H7 (cell line): ENCODE measurements around the gene GPR146. TPM values are rescaled to one million over a fixed set of nuclear protein-coding genes. Genes with fewer than 3 reads are reported as not detected.

Source experiments
- DNase-seq: peaks from one replicate; pipeline ENCODE4 v3.0.0; 2012
- H3K27me3 ChIP-seq: 2 replicates; pipeline ENCODE4 v1.6.0; 2011; ENCODE audit warnings: mild to moderate bottlenecking, low read length; ENCODE audit not compliant: control insufficient read depth, insufficient read depth
- H3K36me3 ChIP-seq: replicated peaks from 2 replicates; pipeline ENCODE4 v1.5.1; 2011; ENCODE audit warnings: low read length; ENCODE audit not compliant: control insufficient read depth, insufficient read depth
- H3K4me3 ChIP-seq: 2 replicates; pipeline ENCODE4 v1.5.1; 2011; ENCODE audit warnings: low read depth, mild to moderate bottlenecking, control low read depth, low read length, moderate library complexity; ENCODE audit not compliant: insufficient read depth
- total RNA-seq: library from RNA; depleted of rRNA; stranded (reverse); fragments of >200 nt; shearing (Covaris generic); gene quantifications from 2 replicates; pipeline ENCODE4 v1.2.3, GENCODE V29; 2014

GPR146 gene
- total RNA-seq, 1 experiment from 2014 or later: 0.87 TPM

DNA sequence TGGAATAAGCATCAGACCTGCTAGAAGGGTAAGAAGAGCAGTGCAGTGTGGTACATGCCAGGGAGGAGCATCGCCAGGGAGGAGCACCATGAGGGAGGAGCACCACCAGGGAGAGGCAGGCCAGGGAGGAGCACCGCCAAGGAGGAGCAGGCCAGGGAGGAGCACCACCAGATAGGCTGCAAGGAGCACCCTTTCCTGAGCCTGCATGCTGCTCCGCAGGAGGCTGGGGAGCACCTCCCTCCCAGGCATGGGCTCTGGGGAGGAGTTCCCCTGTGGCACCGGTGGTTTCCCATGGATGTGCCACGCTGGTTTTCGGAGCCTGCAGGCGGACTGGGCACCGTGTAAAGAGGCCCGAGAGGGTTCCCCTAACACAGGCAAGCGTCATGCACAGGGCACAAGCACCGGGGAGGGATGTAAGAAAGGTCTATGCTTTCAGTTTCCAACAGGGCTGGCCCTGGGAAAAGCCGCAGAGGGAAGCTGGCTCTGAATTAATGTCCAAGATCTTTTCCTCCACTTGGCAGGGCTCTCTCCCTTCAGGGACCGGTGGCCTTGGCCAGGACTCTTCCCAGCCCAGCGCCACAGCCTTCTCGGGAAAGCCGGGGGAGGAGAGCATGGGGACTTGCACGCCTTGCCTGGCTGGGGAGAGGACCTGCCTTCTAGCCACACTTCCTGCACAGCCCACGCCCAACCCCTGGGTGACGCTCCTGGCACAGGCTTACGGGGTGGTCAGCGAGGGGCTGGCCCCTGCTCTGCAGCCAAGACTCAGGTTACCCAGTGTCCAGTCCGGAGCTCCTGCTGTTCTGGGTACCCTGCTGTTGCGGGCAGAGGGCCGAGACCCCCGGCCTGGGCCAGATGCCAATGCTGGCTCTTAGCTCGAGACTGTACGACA is 32.1 kb downstream of the GPR146 start:
- H3K4me3 ChIP-seq: no peak overlapping the region
- no peaks in the 10 kb centered on the region for H3K27me3 ChIP-seq
- no peaks in the 10 kb centered on the region; the same call in 1 of the 2 replicates for H3K36me3 ChIP-seq
- no peak for DNase-seq

DNA sequence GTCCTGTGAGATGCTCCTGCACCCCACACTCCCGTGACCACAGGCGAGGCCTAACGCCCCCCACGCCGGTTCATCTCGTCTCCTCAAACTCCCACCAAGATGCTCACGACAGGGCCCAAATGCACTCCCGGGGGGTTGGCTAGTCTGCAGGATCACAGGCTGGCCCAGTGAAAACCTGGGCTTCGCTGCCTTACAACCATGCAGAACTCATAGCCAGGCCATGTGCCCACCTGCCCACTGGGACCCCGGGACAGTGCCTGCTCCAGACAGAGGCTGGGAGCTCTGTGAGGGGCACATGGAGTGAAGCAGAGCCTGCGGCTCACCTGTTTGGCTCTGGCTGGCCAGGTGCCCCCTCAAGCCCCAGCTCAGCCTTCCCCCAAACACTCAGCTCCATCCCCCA is 34.2 kb downstream of the GPR146 start:
- Histone ChIP-seq H3K36me3 (no peaks in the 10 kb centered on the region; the same call in 1 of the 2 replicates), H3K4me3 (no peak overlapping the region), H3K27me3 (no peaks in the 10 kb centered on the region)
- no peak for DNase-seq

DNA sequence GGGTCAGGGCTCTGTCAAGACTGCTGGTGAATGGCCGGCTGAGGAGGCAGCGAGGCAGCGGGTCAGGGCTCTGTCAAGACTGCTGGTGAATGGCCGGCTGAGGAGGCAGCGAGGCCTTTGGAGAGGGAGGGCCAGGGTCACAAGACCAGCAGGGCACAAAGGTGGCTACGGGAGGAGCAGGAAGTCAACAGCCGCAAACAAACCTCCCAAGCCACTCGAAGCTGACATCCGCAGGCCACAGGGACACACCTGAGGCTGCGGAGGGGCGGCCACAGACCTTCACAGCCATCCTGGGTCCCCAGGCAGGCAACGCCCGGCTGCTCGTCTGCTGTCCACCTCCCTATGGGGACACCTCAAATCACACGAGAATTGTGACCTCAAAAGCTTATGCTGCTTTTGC is 34.6 kb downstream of the GPR146 start:
- no peaks in the 10 kb centered on the region; the same call in 1 of the 2 replicates for H3K36me3 ChIP-seq
- no peak overlapping the region for H3K4me3 ChIP-seq
- DNase-seq: no peak
- no peaks in the 10 kb centered on the region for H3K27me3 ChIP-seq

DNA sequence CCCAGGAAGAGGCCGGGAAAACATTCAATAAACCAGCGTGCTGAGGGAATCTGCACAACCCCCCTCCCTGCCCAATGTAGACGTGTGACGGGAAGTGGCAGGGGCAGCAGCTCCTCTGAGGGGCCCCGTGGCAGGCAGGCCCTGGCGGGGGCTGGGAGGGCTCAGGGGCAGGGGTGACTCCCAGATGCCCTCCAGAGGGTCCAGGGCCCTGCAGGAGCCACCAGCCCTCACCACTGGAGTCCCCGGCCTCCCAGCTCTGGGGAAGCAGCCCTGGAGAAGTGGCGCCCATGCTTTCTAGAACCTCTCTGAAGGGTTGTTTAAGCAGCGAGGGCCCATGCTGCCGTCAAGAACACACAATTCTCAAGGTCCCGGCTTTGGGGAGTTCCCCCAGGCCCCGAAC is 35.2 kb downstream of the GPR146 start:
- H3K27me3 ChIP-seq: no peaks in the 10 kb centered on the region
- no peaks in the 10 kb centered on the region; the same call in 1 of the 2 replicates for H3K36me3 ChIP-seq
- no peak for DNase-seq
- no peak overlapping the region for H3K4me3 ChIP-seq

DNA sequence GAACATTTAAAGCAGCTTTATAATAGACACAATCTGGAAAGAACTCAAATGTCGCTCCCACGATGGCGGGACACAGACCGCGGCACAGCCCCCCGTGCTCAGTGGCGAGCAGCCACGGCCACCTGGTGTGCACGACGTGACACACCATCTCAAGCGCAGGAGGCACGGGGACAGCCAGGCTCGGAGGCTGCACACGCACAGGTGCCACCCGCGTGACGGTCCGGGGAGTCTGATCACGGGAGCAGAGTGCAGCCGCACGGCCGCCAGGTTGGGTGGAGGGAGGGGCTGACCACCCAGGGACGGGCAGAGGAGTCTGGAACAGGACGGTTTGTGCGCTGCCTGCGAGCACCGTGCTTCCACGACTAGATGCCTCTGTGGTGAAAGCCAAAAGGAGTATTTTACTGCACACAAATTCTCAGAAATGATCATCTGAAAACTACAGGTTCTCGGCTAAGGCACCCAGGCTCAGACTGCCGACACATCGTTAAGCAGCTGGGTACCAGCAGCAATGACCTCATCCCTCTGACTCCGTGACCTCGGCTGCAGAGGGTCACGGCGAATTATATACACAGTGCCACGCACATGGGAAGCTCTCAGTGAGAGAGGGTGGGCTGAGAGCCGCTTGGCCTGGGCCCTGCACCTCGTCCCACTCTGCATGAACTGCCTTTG is 36.0 kb downstream of the GPR146 start:
- H3K27me3 ChIP-seq: no peaks in the 10 kb centered on the region
- DNase-seq: no peak

DNA sequence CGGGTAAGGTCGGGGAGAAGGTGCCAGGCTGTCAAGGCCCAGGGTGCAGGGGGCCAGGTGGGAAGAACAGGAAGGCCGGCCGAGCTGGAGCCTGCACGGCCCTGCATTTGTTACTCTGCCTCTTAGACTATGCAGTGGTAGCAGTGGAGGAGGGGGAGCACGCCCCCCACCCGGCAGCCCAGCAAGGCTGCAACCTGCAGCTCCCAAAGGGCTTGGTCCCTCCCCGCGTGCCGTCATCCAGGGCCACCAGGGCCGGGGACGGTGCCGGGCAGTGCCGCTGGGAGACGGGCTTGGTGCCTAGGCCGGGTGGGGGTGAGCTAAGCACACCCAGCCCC is 36.5 kb downstream of the GPR146 start:
- Histone ChIP-seq H3K4me3 (no peak overlapping the region), H3K36me3 (no peaks in the 10 kb centered on the region; the same call in 1 of the 2 replicates), H3K27me3 (no peaks in the 10 kb centered on the region)
- DNase-seq: no peak

More for the DNA sequence above, 36.0 kb downstream of the GPR146 start:
- Histone ChIP-seq H3K36me3 (no peaks in the 10 kb centered on the region; the same call in 1 of the 2 replicates), H3K4me3 (no peak overlapping the region)

DNA sequence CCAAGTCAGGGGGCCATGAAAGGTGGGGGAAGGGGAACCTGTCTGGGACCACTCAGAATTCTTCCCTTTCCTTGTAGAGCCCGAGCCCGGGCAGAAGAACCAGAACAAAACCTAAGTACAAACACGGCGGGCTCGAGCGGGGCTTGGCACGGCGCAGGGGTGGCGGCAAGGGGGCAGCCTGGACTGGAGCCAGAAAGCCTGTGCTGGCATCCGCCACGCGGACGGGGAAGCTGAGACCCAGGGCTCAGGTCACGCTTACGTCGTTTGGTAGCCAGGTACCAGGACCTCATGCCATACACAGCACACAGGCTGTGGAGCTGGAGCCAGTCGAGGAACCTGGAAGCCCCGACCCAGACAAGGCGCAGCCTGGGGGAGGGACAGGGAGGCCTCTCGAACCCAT is 37.0 kb downstream of the GPR146 start:
- no peaks in the 10 kb centered on the region for H3K27me3 ChIP-seq
- H3K4me3 ChIP-seq: no peak overlapping the region
- DNase-seq: no peak
- H3K36me3 ChIP-seq: no peaks in the 10 kb centered on the region; the same call in 1 of the 2 replicates

DNA sequence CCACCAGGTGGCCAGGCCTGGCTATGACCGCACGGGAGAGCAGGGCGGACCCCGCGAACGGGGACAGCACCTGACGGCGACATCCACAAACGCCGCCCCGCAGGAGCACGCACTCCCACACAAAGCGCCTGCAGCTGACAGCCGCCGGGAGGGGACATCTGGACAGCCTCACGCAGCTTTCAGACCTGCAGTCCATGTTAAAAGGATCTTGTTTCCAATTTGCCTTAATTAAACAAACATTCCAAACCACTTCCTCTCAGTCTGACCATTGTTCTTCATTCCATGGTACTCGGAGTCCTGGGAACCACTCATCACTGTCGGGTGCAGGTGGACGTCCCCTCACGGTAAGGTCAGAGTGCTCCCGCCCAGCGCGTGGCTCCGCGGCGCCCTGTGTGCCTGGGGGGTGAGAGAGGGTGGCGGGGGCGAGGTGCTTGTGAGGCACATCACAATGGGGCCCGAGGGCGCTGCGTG is 37.6 kb downstream of the GPR146 start:
- H3K27me3 ChIP-seq: no peaks in the 10 kb centered on the region
- no peak for DNase-seq
- no peaks in the 10 kb centered on the region; the same call in 1 of the 2 replicates for H3K36me3 ChIP-seq
- H3K4me3 ChIP-seq: no peak overlapping the region

DNA sequence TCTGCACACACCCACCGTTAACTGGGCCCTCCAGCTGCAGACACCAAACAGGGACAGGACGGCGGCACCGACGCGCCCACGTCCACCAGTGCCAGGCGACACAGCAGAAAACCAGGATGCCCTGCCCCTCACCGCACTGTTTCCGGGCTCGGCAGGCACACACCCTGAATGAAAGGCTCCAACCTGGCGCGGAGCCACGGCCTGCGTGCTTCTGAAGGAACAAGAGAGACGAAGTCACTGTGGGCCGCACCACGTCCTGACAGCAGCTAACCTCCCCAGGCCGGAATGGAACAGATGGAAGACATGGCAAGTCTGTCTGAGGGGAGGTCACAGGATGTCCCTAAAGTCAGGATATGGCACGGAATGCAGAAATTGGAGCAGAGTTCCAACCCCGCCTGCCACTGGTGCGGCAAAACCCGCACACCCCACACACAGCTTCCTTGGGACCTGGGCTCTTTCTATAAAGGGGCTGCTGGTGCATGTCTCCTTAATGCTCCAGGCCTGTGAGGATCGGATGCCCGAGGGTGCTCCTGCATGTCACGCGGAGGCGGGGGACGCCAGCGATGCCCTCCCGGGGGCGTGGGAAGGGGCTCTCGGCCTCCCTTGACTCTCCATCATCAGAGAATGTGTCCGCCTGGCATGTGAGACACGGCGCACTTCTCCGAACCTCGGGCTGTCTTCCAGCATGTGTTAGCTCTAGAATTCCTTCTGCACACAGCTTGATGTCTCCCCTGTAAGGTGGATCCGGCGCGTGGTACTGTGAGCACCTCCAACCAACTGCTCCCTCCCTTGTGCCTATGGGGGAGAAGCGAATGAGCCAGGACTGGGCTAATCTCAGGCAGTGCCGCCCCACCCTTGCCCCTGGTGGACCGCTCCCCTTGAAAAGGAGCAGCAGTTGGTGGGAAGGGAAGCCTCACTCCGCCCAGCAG is 39.6 kb downstream of the GPR146 start:
- Histone ChIP-seq H3K36me3 (no peaks in the 10 kb centered on the region; the same call in 1 of the 2 replicates), H3K27me3 (no peaks in the 10 kb centered on the region), H3K4me3 (no peak overlapping the region)
- no peak for DNase-seq

DNA sequence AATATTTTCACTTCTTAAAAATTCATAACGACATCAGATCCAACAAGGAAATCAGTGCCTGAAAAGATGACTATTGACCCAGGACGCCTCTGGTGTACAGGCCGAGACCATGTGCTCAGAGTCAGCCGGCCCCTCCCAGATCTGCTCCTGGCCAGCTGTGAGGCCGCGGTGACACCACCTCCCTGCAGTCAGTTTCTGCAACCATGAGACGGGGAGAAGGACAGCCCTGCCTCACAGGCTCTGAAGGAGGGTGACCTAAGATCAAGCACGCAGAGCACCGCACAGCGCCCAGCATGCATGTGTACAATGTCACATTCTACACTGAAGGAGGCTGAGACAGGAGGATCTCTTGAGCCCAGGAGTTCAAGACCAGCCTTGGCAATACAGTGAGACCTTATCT is 40.9 kb downstream of the GPR146 start:
- Histone ChIP-seq H3K27me3 (no peaks in the 10 kb centered on the region), H3K36me3 (no peaks in the 10 kb centered on the region), H3K4me3 (no peak overlapping the region)
- DNase-seq: no peak

DNA sequence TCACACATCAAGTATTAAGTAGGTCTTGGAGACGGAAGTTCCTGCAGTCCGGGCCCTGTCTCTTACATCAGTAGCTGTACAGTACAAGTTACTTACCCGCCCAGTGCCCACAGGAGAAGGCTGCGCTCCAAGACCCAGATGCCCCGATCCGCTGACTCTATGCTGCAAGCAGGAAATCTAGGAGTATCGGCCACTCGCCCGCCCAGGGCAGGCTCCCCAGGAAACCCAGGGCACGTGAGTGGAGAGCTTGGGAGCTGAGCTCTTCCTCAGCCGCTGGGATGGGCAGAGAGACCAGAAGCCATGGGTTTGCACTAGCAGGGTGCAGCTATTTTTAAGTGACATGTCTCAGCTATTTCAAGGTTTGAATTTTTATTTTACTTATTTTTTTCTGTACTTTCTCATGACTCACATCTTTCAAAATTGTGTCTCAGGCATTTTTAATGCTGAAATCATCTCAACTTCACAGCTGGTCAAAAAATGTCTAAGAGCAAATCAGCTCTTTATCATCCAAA is 41.6 kb downstream of the GPR146 start:
- DNase-seq: no peak
- Histone ChIP-seq H3K4me3 (no peak overlapping the region), H3K36me3 (no peaks in the 10 kb centered on the region), H3K27me3 (no peaks in the 10 kb centered on the region)

DNA sequence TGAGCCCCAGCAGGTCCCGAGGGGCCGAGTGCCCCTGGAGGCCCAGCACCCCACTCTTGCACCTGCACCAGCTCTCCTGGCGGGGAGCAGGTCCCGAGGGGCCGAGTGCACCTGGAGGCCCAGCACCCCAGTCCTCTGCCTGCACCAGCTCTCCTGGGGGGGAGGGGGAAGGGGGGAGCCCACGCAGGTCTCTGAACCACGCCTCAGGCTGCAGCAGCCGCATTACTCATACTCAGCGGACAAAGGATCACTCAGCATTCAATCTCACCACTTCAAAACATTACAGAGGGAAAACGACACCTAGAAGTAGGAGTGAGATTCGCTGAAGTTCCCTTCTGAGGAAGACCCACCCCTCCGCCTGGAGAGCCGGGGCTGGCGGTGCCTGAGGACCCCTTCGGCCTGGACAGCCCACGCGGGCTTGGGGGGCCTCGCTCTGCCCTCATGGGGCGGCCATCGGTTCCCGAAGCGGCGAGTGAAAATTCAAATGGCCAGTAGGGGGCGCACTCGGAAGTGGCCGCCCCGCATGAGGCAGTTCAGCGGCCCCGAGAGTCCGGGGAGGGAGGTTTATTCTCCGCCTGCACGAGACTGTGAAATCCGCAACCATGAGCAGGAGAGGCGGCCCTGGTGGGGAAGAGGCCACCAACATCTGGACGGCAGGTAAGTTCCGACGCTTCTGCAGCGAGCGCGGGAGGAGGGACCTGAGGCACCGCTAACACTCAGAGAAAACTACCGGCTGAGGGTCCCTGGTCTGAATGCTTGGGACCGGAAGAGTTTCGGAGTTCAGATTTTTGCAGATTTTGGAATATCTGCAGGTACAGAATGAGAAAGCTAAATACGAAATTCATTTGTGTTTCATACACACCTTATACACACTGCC is 42.5 kb downstream of the GPR146 start:
- DNase-seq: peak; percentile 98
- Histone ChIP-seq H3K4me3 (no peak overlapping the region), H3K27me3 (no peaks in the 10 kb centered on the region), H3K36me3 (peaks cover 1% of the 10 kb centered on the region; the same call in 1 of the 2 replicates)

DNA sequence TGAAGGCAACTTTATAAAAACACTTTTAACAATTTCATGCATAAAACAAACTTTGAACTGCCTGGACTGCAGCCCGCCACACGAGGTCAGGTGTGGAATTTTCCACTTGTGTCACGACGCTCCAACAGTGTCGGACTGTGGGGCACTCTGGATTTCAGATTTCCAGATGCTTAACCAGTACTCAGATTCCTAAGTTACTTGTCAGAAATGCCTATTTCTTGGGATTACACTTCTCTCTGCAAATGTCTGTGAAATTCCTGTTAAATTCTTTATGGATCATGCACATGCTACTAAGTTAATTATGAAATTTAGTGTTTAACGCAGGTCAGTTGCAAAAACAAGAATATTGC is 43.1 kb downstream of the GPR146 start:
- DNase-seq: no peak
- peaks cover 3% of the 10 kb centered on the region; the same call in 1 of the 2 replicates for H3K36me3 ChIP-seq
- H3K27me3 ChIP-seq: no peaks in the 10 kb centered on the region
- no peak overlapping the region for H3K4me3 ChIP-seq
